Neural progenitor cell (in vitro differentiated cells): ENCODE data around the gene DRC3. TPM values are rescaled to one million over a fixed set of nuclear protein-coding genes. Genes with fewer than 3 reads are reported as not detected.

Experiments used
- DNase-seq: peaks from one replicate; pipeline ENCODE4 v3.0.0-alpha.2; 2016; ENCODE audit warnings: low spot score
- H2AFZ ChIP-seq: fragments of 200-600 bp; sonication (generic); replicated peaks from 2 replicates; pipeline ENCODE4 v1.6.1; 2016; ENCODE audit warnings: antibody characterized with exemption
- H3F3A ChIP-seq: fragments of 200-600 bp; sonication (generic); 2 replicates; pipeline ENCODE4 v1.6.1; 2016; ENCODE audit warnings: antibody characterized with exemption, low read depth
- H3K27ac ChIP-seq: fragments of 200-600 bp; sonication (generic); 2 replicates; pipeline ENCODE4 v1.5.1; 2016; ENCODE audit warnings: mild to moderate bottlenecking
- H3K27me3 ChIP-seq: fragments of 200-600 bp; sonication (generic); 2 replicates; pipeline ENCODE4 v1.6.1; 2016; ENCODE audit warnings: mild to moderate bottlenecking, moderate library complexity
- H3K36me3 ChIP-seq: fragments of 200-600 bp; sonication (generic); 2 replicates; pipeline ENCODE4 v1.5.1; 2016
- H3K4me1 ChIP-seq: fragments of 200-600 bp; sonication (generic); 2 replicates; pipeline ENCODE4 v1.6.1; 2016; ENCODE audit warnings: mixed run types
- H3K4me2 ChIP-seq: fragments of 200-600 bp; sonication (generic); 2 replicates; pipeline ENCODE4 v1.6.1; 2016
- H3K4me3 ChIP-seq: fragments of 200-600 bp; sonication (generic); 2 replicates; pipeline ENCODE4 v1.5.1; 2016
- H3K79me2 ChIP-seq: fragments of 200-600 bp; sonication (generic); 2 replicates; pipeline ENCODE4 v1.6.1; 2016; ENCODE audit warnings: low read depth
- H3K9ac ChIP-seq: fragments of 200-600 bp; sonication (generic); 2 replicates; pipeline ENCODE4 v1.6.1; 2016
- H3K9me3 ChIP-seq: fragments of 200-600 bp; sonication (generic); 2 replicates; pipeline ENCODE4 v1.5.1; 2016; ENCODE audit warnings: low read depth
- H4K20me1 ChIP-seq: fragments of 200-600 bp; sonication (generic); 2 replicates; pipeline ENCODE4 v1.6.1; 2016; ENCODE audit warnings: low read depth
- H3K27ac Mint-ChIP-seq: 3 replicates; pipeline ENCODE4 v1.8.0; 2021; ENCODE audit warnings: mixed read lengths
- H3K27me3 Mint-ChIP-seq: 2 replicates; pipeline ENCODE4 v1.8.0; 2022; ENCODE audit warnings: low read depth, mild to moderate bottlenecking, inconsistent platforms, moderate library complexity, mixed read lengths; ENCODE audit not compliant: insufficient read depth
- H3K36me3 Mint-ChIP-seq: 3 replicates; pipeline ENCODE4 v1.8.0; 2021; ENCODE audit warnings: mixed read lengths
- H3K4me1 Mint-ChIP-seq: 3 replicates; pipeline ENCODE4 v1.8.0; 2021; ENCODE audit warnings: mixed read lengths
- H3K4me3 Mint-ChIP-seq: 3 replicates; pipeline ENCODE4 v1.8.0; 2021; ENCODE audit warnings: mild to moderate bottlenecking, moderate library complexity, mixed read lengths
- H3K9me3 Mint-ChIP-seq: 3 replicates; pipeline ENCODE4 v1.8.0; 2020; ENCODE audit warnings: mixed read lengths
- EZH2 ChIP-seq: fragments of 200-600 bp; sonication (generic); IDR thresholded peaks from 2 replicates; pipeline ENCODE4 v1.6.1; 2017; ENCODE audit warnings: antibody characterized with exemption, mild to moderate bottlenecking, moderate library complexity
- EZH2phosphoT487 ChIP-seq: fragments of 200-600 bp; sonication (generic); IDR thresholded peaks from 2 replicates; pipeline ENCODE4 v1.6.1; 2017; ENCODE audit warnings: antibody characterized with exemption
- total RNA-seq: library from RNA; depleted of rRNA; stranded (reverse); fragments of >200 nt; gene quantifications from 2 replicates; pipeline ENCODE4 v1.2.3, GENCODE V29; 2015; ENCODE audit warnings: low replicate concordance
- TF ChIP-seq, protein P1 (sequence below): fragments of 200-600 bp; sonication (generic); IDR thresholded peaks from 2 replicates; pipeline ENCODE4 v1.5.1; 2017; ENCODE audit warnings: antibody characterized with exemption, mild to moderate bottlenecking

Gene DRC3
- total RNA-seq, 1 donor from 2014 or later: 0.07 TPM

DNA sequence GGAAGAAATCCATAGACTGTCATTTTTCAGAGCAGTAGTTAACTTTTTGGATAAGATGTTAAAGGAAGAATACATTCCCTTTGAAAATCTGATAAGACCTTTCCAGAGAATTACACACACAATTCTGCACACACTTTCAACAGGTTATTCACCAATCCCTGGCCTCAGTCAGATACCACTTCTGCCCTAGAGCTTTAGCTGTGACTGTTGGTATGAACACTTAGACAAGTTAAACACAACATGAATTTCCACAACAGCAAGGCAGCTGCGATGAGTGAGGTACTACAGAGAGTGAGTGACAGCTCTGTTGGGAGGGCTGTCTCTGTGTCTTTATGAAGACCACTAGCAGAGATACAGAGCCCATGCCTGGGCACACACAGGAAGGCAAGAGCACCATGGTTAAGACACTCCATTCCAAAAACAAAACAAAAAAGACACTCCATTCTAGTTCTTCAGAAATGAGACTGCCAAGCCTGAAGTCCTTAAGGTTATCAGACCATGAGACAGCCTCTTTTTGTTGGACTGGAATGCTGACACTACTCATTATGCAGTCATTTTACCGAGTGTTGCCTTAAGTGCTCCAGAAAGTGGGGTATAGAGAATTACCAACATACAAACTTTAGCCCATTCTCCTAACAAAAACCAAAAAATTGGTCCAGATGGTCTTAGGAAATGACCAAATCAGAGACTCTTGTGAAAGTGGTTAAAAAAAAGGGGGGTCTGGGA, 42.8 kb upstream of the DRC3 start:
- Histone ChIP-seq H3K9ac (no peak overlapping the region), H3K79me2 (no peaks in the 10 kb centered on the region), H3K4me2 (no peak overlapping the region), H2AFZ (no peak overlapping the region), H3K4me3 (no peak overlapping the region), H4K20me1 (no peaks in the 10 kb centered on the region), H3K27me3 (no peaks in the 10 kb centered on the region), H3K9me3 (no peaks in the 10 kb centered on the region), H3K4me1 (peaks cover 17% of the 10 kb centered on the region), H3K36me3 (no peaks in the 10 kb centered on the region), H3K27ac (no peak overlapping the region), H3F3A (peaks cover 8% of the 10 kb centered on the region)
- peaks cover 41% of the 10 kb centered on the region for H3K4me1 Mint-ChIP-seq
- H3K36me3 Mint-ChIP-seq: no peaks in the 10 kb centered on the region
- no peaks in the 10 kb centered on the region for H3K9me3 Mint-ChIP-seq
- DNase-seq: no peak
- peaks cover 3% of the 10 kb centered on the region for H3K27me3 Mint-ChIP-seq
- H3K27ac Mint-ChIP-seq: no peak overlapping the region
- TF ChIP-seq EZH2 (no peak), EZH2phosphoT487 (no peak)
- TF ChIP-seq, protein P1, sequence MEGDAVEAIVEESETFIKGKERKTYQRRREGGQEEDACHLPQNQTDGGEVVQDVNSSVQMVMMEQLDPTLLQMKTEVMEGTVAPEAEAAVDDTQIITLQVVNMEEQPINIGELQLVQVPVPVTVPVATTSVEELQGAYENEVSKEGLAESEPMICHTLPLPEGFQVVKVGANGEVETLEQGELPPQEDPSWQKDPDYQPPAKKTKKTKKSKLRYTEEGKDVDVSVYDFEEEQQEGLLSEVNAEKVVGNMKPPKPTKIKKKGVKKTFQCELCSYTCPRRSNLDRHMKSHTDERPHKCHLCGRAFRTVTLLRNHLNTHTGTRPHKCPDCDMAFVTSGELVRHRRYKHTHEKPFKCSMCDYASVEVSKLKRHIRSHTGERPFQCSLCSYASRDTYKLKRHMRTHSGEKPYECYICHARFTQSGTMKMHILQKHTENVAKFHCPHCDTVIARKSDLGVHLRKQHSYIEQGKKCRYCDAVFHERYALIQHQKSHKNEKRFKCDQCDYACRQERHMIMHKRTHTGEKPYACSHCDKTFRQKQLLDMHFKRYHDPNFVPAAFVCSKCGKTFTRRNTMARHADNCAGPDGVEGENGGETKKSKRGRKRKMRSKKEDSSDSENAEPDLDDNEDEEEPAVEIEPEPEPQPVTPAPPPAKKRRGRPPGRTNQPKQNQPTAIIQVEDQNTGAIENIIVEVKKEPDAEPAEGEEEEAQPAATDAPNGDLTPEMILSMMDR: no peak
- H3K4me3 Mint-ChIP-seq: no peak overlapping the region

DNA sequence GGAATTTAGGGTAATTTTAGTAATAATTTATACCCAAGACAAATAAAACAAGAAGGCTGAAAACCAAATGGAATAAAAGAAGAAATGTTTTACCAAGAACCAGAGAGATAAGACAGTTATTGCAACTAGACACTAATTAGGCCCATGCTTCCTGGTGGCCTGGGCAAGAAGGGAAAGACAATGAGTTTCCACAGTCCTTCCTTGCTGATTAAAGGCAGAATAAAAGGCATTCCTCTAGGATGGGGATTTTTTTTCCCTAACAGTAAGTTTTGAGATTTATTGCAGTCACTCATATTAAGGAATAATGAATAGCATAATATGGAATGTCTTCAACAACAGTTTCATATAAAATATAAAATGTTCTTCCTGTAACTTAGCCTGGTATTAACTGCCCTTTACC, 42.0 kb upstream of the DRC3 start:
- Histone ChIP-seq H3K27me3 (no peaks in the 10 kb centered on the region), H3K4me1 (peaks cover 17% of the 10 kb centered on the region), H3F3A (peaks cover 8% of the 10 kb centered on the region), H3K79me2 (no peaks in the 10 kb centered on the region), H3K9me3 (no peaks in the 10 kb centered on the region), H4K20me1 (no peaks in the 10 kb centered on the region), H3K9ac (no peak overlapping the region), H3K27ac (no peak overlapping the region), H3K36me3 (no peaks in the 10 kb centered on the region), H3K4me2 (no peak overlapping the region), H2AFZ (no peak overlapping the region), H3K4me3 (no peak overlapping the region)
- peaks cover 50% of the 10 kb centered on the region for H3K4me1 Mint-ChIP-seq
- H3K4me3 Mint-ChIP-seq: no peak overlapping the region
- H3K27ac Mint-ChIP-seq: no peak overlapping the region
- H3K9me3 Mint-ChIP-seq: no peaks in the 10 kb centered on the region
- peaks cover 3% of the 10 kb centered on the region for H3K27me3 Mint-ChIP-seq
- TF ChIP-seq EZH2 (no peak), EZH2phosphoT487 (no peak)
- TF ChIP-seq, protein P1: no peak
- no peak for DNase-seq
- no peaks in the 10 kb centered on the region for H3K36me3 Mint-ChIP-seq

DNA sequence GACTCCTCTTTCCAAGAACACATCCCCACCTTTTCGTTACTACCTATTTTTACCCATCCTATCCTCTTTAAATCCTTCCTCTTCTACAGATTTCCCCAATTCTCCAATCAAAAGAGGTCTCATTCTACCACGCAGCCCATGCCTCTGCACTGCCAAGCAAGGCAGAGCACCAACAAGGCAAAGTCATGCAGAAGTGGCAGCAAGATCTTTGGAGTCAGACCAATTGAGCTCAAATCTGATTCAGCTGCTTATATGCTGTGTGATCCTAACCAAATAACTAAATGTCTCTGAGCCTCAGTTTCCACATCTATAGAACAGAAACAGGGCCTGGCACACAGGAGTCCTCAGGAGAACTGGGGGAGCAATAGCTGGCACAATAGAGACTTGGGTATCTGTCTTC, 41.5 kb upstream of the DRC3 start:
- peaks cover 17% of the 10 kb centered on the region for H3K4me1 ChIP-seq
- no peaks in the 10 kb centered on the region for H3K9me3 Mint-ChIP-seq

More for the DNA sequence above, 41.5 kb upstream of the DRC3 start:
- no peaks in the 10 kb centered on the region for H3K9me3 ChIP-seq
- H3K27me3 Mint-ChIP-seq: peaks cover 3% of the 10 kb centered on the region
- no peaks in the 10 kb centered on the region for H3K79me2 ChIP-seq
- no peak overlapping the region for H3K27ac ChIP-seq
- DNase-seq: no peak
- TF ChIP-seq EZH2: no peak
- TF ChIP-seq, protein P1: no peak
- TF ChIP-seq EZH2phosphoT487: no peak
- no peak overlapping the region for H3K9ac ChIP-seq
- no peaks in the 10 kb centered on the region for H3K27me3 ChIP-seq
- H2AFZ ChIP-seq: no peak overlapping the region
- no peaks in the 10 kb centered on the region for H4K20me1 ChIP-seq
- H3K4me3 ChIP-seq: no peak overlapping the region
- no peak overlapping the region for H3K27ac Mint-ChIP-seq
- peaks cover 8% of the 10 kb centered on the region for H3F3A ChIP-seq
- peaks cover 55% of the 10 kb centered on the region for H3K4me1 Mint-ChIP-seq
- H3K4me3 Mint-ChIP-seq: no peak overlapping the region
- no peak overlapping the region for H3K4me2 ChIP-seq
- H3K36me3 ChIP-seq: no peaks in the 10 kb centered on the region
- H3K36me3 Mint-ChIP-seq: no peaks in the 10 kb centered on the region
